ENCODE data around the gene SPOCD1. TPM values are rescaled to one million over a fixed set of nuclear protein-coding genes. Genes with fewer than 3 reads are reported as not detected.
A peak's percentile ranks its signal among the peaks of the same experiment; 100 is the strongest.

SPOCD1 gene
- total RNA-seq, 1 donor from 2014 or later, result not detected

DNA sequence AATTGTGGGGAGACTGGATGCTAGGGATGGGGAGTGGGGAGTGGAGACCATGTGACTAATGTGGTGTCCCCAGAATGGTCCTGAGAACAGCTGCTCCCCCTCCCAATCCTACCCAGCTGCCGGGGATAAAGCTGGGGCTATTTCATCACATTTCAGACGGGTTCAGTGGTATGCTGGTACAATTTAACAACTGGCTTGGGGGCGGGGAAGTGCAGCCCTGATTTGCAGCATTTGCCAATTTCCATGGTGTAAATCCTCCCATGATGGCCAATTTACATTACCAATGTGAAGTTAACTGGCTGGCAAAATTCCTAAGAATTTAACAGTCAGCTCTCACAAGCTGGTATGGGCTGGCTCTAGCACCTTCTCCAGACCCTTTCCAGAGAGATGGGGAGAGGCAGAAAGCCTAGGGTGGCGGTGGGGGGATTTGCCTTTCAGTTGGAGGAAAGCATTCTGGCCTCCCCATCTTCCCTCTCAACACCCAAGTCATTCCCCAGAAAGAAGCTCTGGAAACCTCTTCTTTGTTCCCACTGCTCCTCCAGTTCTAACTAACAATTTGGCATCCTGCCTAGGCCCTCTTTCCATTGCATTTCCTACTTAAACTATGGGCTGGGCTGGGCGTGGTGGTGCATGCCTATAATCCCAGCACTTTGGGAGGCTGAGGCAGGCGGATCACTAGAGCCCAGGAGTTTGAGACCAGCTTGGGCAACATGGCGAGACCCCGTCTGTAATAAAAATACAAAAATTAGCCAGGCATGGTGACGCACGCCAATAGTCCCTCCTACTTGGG lies 40.4 kb downstream of the SPOCD1 start:
- peaks cover 40 to 61% (median 50%) of the 10 kb centered on the region in 3 donors for H3K27me3 ChIP-seq (ENCODE audit: control insufficient read depth in 3 of 3, insufficient read depth in 3 of 3, low read length in 3 of 3)

GRCh38 chr1:31774495-31774894 lies 41.3 kb downstream of the SPOCD1 start:
- Histone ChIP-seq H3K4me3 (ENCODE audit: low read length in 3 of 3) (no peak overlapping the region), H3K9me3 (ENCODE audit: control insufficient read depth in 3 of 3, low read length in 3 of 3) (no peaks in the 10 kb centered on the region), H3K4me1 (ENCODE audit: control insufficient read depth in 3 of 3, insufficient read depth in 3 of 3, low read length in 3 of 3) (peaks cover 4 to 13% (median 12%) of the 10 kb centered on the region in 3 donors), H3K9ac (ENCODE audit: low read depth in 1 of 3, low read length in 3 of 3) (no peak overlapping the region), H3K27me3 (ENCODE audit: control insufficient read depth in 3 of 3, insufficient read depth in 3 of 3, low read length in 3 of 3) (peaks cover 40 to 61% (median 50%) of the 10 kb centered on the region in 3 donors), H3K36me3 (ENCODE audit: control insufficient read depth in 3 of 3, insufficient read depth in 3 of 3, low read length in 3 of 3) (no peaks in the 10 kb centered on the region), H3K27ac (ENCODE audit: low read depth, low read length) (no peak overlapping the region)

More for the DNA sequence above, 40.4 kb downstream of the SPOCD1 start:
- Histone ChIP-seq H3K36me3 (ENCODE audit: control insufficient read depth in 3 of 3, insufficient read depth in 3 of 3, low read length in 3 of 3) (no peaks in the 10 kb centered on the region), H3K4me1 (ENCODE audit: control insufficient read depth in 3 of 3, insufficient read depth in 3 of 3, low read length in 3 of 3) (peaks cover 4 to 12% (median 12%) of the 10 kb centered on the region in 3 donors), H3K9me3 (ENCODE audit: control insufficient read depth in 3 of 3, low read length in 3 of 3) (no peaks in the 10 kb centered on the region), H3K4me3 (ENCODE audit: low read length in 3 of 3) (no peak overlapping the region), H3K9ac (ENCODE audit: low read depth in 1 of 3, low read length in 3 of 3) (no peak overlapping the region), H3K27ac (ENCODE audit: low read depth, low read length) (no peak overlapping the region)

GRCh38 chr1:31773861-31774260 lies 42.0 kb downstream of the SPOCD1 start:
- Histone ChIP-seq H3K4me1 (ENCODE audit: control insufficient read depth in 3 of 3, insufficient read depth in 3 of 3, low read length in 3 of 3) (peaks cover 4 to 13% (median 12%) of the 10 kb centered on the region in 3 donors), H3K36me3 (ENCODE audit: control insufficient read depth in 3 of 3, insufficient read depth in 3 of 3, low read length in 3 of 3) (no peaks in the 10 kb centered on the region), H3K4me3 (ENCODE audit: low read length in 3 of 3) (no peak overlapping the region), H3K9me3 (ENCODE audit: control insufficient read depth in 3 of 3, low read length in 3 of 3) (no peaks in the 10 kb centered on the region), H3K27ac (ENCODE audit: low read depth, low read length) (no peak overlapping the region), H3K27me3 (ENCODE audit: control insufficient read depth in 3 of 3, insufficient read depth in 3 of 3, low read length in 3 of 3) (peaks cover 40 to 61% (median 50%) of the 10 kb centered on the region in 3 donors), H3K9ac (ENCODE audit: low read depth in 1 of 3, low read length in 3 of 3) (no peak overlapping the region)

GRCh38 chr1:31772669-31773248 lies 43.1 kb downstream of the SPOCD1 start:
- Histone ChIP-seq H3K27me3 (ENCODE audit: control insufficient read depth in 3 of 3, insufficient read depth in 3 of 3, low read length in 3 of 3) (peaks cover 40 to 57% (median 47%) of the 10 kb centered on the region in 3 donors), H3K27ac (ENCODE audit: low read depth, low read length) (no peak overlapping the region), H3K4me1 (ENCODE audit: control insufficient read depth in 3 of 3, insufficient read depth in 3 of 3, low read length in 3 of 3) (peaks cover 4 to 13% (median 12%) of the 10 kb centered on the region in 3 donors), H3K9ac (ENCODE audit: low read depth in 1 of 3, low read length in 3 of 3) (no peak overlapping the region), H3K36me3 (ENCODE audit: control insufficient read depth in 3 of 3, insufficient read depth in 3 of 3, low read length in 3 of 3) (no peaks in the 10 kb centered on the region), H3K4me3 (ENCODE audit: low read length in 3 of 3) (peak overlapping the region in 1 of 3 donors; percentile 29), H3K9me3 (ENCODE audit: control insufficient read depth in 3 of 3, low read length in 3 of 3) (no peaks in the 10 kb centered on the region)

DNA sequence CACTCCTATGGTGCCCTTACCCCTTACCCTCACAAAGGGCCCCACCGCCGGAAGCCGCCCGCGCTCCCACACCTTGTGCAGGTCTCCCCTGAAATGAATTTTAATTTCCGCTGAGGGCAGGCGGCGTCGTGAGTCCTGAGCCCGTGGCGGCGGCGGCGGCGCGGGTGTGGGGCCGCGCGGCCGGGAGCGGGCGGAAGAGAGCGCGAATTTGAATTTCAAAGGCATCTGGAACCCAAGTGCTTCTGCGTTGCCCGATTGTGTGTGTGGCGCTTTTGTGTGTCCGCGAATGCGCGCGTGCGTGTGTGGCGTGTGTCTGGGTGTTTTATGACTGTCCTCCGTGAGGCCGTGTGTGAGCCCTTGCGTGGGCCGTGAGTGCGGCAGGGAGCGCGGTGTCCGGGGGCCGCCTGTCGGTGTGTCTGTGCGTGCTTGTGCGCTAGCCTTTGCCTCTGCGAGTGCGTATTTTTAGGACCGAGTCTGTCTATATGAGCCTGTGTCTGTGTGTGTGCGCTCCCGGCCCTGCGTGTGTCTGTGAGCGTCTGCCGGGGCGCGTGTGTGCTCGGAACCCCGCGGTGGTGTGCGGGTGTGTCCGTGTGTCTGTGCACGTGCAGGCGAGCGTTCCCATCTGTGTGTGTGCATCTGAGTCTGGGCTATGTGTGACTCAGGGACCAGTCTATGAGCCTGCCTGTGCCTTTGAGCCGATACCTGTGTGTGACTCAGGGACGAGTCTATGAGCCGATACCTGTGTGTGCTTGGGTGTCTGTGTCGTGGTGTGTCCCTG lies 43.7 kb downstream of the SPOCD1 start:
- Histone ChIP-seq H3K36me3 (ENCODE audit: control insufficient read depth in 3 of 3, insufficient read depth in 3 of 3, low read length in 3 of 3) (no peaks in the 10 kb centered on the region), H3K27me3 (ENCODE audit: control insufficient read depth in 3 of 3, insufficient read depth in 3 of 3, low read length in 3 of 3) (peaks cover 40 to 57% (median 44%) of the 10 kb centered on the region in 3 donors), H3K4me1 (ENCODE audit: control insufficient read depth in 3 of 3, insufficient read depth in 3 of 3, low read length in 3 of 3) (peaks cover 4 to 13% (median 12%) of the 10 kb centered on the region in 3 donors), H3K27ac (ENCODE audit: low read depth, low read length) (no peak overlapping the region), H3K9me3 (ENCODE audit: control insufficient read depth in 3 of 3, low read length in 3 of 3) (no peaks in the 10 kb centered on the region), H3K4me3 (ENCODE audit: low read length in 3 of 3) (peak overlapping the region in 1 of 3 donors; percentile 29), H3K9ac (ENCODE audit: low read depth in 1 of 3, low read length in 3 of 3) (no peak overlapping the region)

- peaks cover 30 to 42% (median 33%) of the 10 kb centered on the region in 3 donors for H3K27me3 ChIP-seq (ENCODE audit: control insufficient read depth in 3 of 3, insufficient read depth in 3 of 3, low read length in 3 of 3)
- no peak overlapping the region for H3K9ac ChIP-seq (ENCODE audit: low read depth in 1 of 3, low read length in 3 of 3)
- no peak overlapping the region for H3K27ac ChIP-seq (ENCODE audit: low read depth, low read length)
- H3K4me3 ChIP-seq (ENCODE audit: low read length in 3 of 3), result no peak overlapping the region
- peaks cover 4 to 13% (median 13%) of the 10 kb centered on the region in 3 donors for H3K4me1 ChIP-seq (ENCODE audit: control insufficient read depth in 3 of 3, insufficient read depth in 3 of 3, low read length in 3 of 3)
- H3K9me3 ChIP-seq (ENCODE audit: control insufficient read depth in 3 of 3, low read length in 3 of 3), result no peaks in the 10 kb centered on the region
- no peaks in the 10 kb centered on the region for H3K36me3 ChIP-seq (ENCODE audit: control insufficient read depth in 3 of 3, insufficient read depth in 3 of 3, low read length in 3 of 3)
Measured at GRCh38 chr1:31769720-31770390, 46.0 kb downstream of the SPOCD1 start.

DNA sequence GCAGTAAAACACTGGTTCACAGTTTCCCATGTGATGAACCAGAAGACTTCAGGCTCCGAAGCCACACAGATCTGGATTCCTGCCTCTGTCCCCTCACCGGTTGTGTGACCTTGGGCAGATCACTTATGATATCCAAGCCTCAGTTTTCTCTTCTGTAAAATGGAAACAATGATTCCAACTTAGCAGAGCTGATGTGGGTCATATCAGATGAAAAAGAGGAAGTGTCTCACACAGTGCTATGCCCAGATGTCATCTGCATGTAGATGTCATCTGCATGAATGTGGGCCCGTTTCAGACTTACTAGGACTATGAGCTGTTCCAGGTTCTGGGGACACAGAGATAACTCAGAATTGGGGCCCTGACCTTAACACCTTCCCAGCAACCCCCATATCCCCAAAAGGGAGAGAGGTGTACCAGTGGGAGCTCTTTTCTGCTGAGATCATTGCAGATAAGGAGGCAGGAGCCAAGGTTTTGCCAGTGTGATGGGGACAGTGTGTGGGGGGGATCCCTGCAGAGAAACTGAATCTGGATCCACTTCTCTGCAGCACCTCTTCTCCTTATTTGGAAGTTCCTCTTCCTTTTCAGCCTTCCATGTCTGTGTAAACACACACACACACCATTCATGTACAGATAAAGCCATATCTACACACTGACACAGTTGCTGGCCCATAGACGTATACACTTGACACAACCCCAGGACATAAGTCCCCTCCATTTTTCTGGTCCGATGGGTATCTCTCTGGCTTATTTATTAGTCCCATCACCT lies 46.7 kb downstream of the SPOCD1 start:
- no peaks in the 10 kb centered on the region for H3K9me3 ChIP-seq (ENCODE audit: control insufficient read depth in 3 of 3, low read length in 3 of 3)
- H3K36me3 ChIP-seq (ENCODE audit: control insufficient read depth in 3 of 3, insufficient read depth in 3 of 3, low read length in 3 of 3), result no peaks in the 10 kb centered on the region
- H3K9ac ChIP-seq (ENCODE audit: low read depth in 1 of 3, low read length in 3 of 3), result no peak overlapping the region
- H3K4me1 ChIP-seq (ENCODE audit: control insufficient read depth in 3 of 3, insufficient read depth in 3 of 3, low read length in 3 of 3), result peaks cover 9 to 19% (median 18%) of the 10 kb centered on the region in 3 donors
- no peak overlapping the region for H3K4me3 ChIP-seq (ENCODE audit: low read length in 3 of 3)
- peaks cover 27 to 39% (median 27%) of the 10 kb centered on the region in 3 donors for H3K27me3 ChIP-seq (ENCODE audit: control insufficient read depth in 3 of 3, insufficient read depth in 3 of 3, low read length in 3 of 3)
- no peak overlapping the region for H3K27ac ChIP-seq (ENCODE audit: low read depth, low read length)

- Histone ChIP-seq H3K9ac (ENCODE audit: low read depth in 1 of 3, low read length in 3 of 3) (no peak overlapping the region), H3K27ac (ENCODE audit: low read depth, low read length) (no peak overlapping the region), H3K4me3 (ENCODE audit: low read length in 3 of 3) (no peak overlapping the region), H3K36me3 (ENCODE audit: control insufficient read depth in 3 of 3, insufficient read depth in 3 of 3, low read length in 3 of 3) (no peaks in the 10 kb centered on the region), H3K9me3 (ENCODE audit: control insufficient read depth in 3 of 3, low read length in 3 of 3) (no peaks in the 10 kb centered on the region), H3K4me1 (ENCODE audit: control insufficient read depth in 3 of 3, insufficient read depth in 3 of 3, low read length in 3 of 3) (peaks cover 9 to 19% (median 18%) of the 10 kb centered on the region in 3 donors), H3K27me3 (ENCODE audit: control insufficient read depth in 3 of 3, insufficient read depth in 3 of 3, low read length in 3 of 3) (peaks cover 20 to 33% (median 22%) of the 10 kb centered on the region in 3 donors)
Measured at GRCh38 chr1:31768407-31768907, 47.4 kb downstream of the SPOCD1 start.

DNA sequence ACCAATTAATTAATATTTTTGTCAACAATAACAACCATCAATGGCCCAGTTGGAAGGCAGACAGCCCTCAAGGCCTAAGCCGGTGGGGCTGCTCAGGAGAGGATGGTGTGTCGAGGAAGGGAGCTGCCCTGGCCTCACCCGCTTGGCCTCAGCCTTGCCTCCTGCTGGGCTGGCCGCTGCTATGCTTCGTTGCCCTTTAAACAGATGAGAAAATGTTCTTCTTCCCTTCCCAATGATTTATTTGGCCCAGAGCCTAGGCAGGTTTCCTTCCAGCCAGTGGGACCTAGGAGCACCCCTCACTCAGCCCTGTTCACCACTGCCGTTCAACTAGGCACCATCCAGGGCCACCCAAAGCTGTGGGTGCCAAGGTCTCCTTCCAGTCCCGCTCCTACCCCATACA lies 48.6 kb downstream of the SPOCD1 start:
- no peaks in the 10 kb centered on the region for H3K9me3 ChIP-seq (ENCODE audit: control insufficient read depth in 3 of 3, low read length in 3 of 3)
- no peak overlapping the region for H3K27ac ChIP-seq (ENCODE audit: low read depth, low read length)
- H3K4me3 ChIP-seq (ENCODE audit: low read length in 3 of 3), result no peak overlapping the region
- peaks cover 20 to 30% (median 21%) of the 10 kb centered on the region in 3 donors for H3K27me3 ChIP-seq (ENCODE audit: control insufficient read depth in 3 of 3, insufficient read depth in 3 of 3, low read length in 3 of 3)
- no peak overlapping the region for H3K9ac ChIP-seq (ENCODE audit: low read depth in 1 of 3, low read length in 3 of 3)
- H3K36me3 ChIP-seq (ENCODE audit: control insufficient read depth in 3 of 3, insufficient read depth in 3 of 3, low read length in 3 of 3), result no peaks in the 10 kb centered on the region
- peaks cover 13 to 20% (median 19%) of the 10 kb centered on the region in 3 donors for H3K4me1 ChIP-seq (ENCODE audit: control insufficient read depth in 3 of 3, insufficient read depth in 3 of 3, low read length in 3 of 3)

Measured in skeletal muscle tissue (tissue), 4 donors.